ENCODE data around the gene SLC35E4. TPM values are rescaled to one million over a fixed set of nuclear protein-coding genes. Genes with fewer than 3 reads are reported as not detected.

SLC35E4 gene
- total and polyA plus RNA-seq, 3 donors from 2014 or later = 11.6 to 35.9 (median 11.6) TPM

- no peaks in the 10 kb centered on the region for H3K4me1 ChIP-seq
- TF ChIP-seq CTCF (IDR thresholded peaks at IDR 0.05) = no peak
- TF ChIP-seq POLR2A (IDR thresholded peaks at IDR 0.05) = no peak
- 68 to 73% methylated on average over 3 of the region's 3 CpGs for WGBS, 2 donors
- no peak for DNase-seq
- H3K9me3 ChIP-seq = no peaks in the 10 kb centered on the region
- H3K4me3 ChIP-seq = no peak overlapping the region
- H3K27ac ChIP-seq = no peak overlapping the region
- intact Hi-C loops (cut with DNase I; ENCODE audit: low total_unique reads) = no loop called here
- H3K36me3 ChIP-seq (ENCODE audit: low read depth, missing control alignments) = no peaks in the 10 kb centered on the region
- H3K27me3 ChIP-seq = no peaks in the 10 kb centered on the region
Measured at GRCh38 chr22:30602049-30602448, 33.5 kb upstream of the SLC35E4 start.

GRCh38 chr22:30603801-30604200, 31.8 kb upstream of the SLC35E4 start:
- Histone ChIP-seq H3K9me3 (no peaks in the 10 kb centered on the region), H3K27me3 (no peaks in the 10 kb centered on the region), H3K27ac (no peak overlapping the region), H3K36me3 (ENCODE audit: low read depth, missing control alignments) (no peaks in the 10 kb centered on the region), H3K4me3 (no peak overlapping the region), H3K4me1 (no peaks in the 10 kb centered on the region)
- TF ChIP-seq POLR2A (IDR thresholded peaks at IDR 0.05) = no peak
- TF ChIP-seq CTCF (IDR thresholded peaks at IDR 0.05) = no peak
- WGBS, 2 donors = 69 to 75% methylated on average over 3 of the region's 3 CpGs
- DNase-seq = no peak
- intact Hi-C loops (cut with DNase I; ENCODE audit: low total_unique reads) = no loop called here

- no peak for DNase-seq
- TF ChIP-seq CTCF (IDR thresholded peaks at IDR 0.05) (no peak), POLR2A (IDR thresholded peaks at IDR 0.05) (no peak)
- Histone ChIP-seq H3K27me3 (no peaks in the 10 kb centered on the region), H3K4me1 (no peaks in the 10 kb centered on the region), H3K36me3 (ENCODE audit: low read depth, missing control alignments) (no peaks in the 10 kb centered on the region), H3K27ac (no peak overlapping the region), H3K4me3 (no peak overlapping the region), H3K9me3 (no peaks in the 10 kb centered on the region)
- intact Hi-C loops (cut with DNase I; ENCODE audit: low total_unique reads) = no loop called here
- WGBS, 2 donors = 83 to 90% methylated on average over 2 of the region's 2 CpGs
Measured at GRCh38 chr22:30604723-30605122, 30.9 kb upstream of the SLC35E4 start.

- 36 to 50% methylated on average over 8 to 9 of the region's 9 CpGs for WGBS, 2 donors
- intact Hi-C loops (cut with DNase I; ENCODE audit: low total_unique reads) = no loop called here
- no peak for TF ChIP-seq POLR2A (IDR thresholded peaks at IDR 0.05)
- TF ChIP-seq CTCF (IDR thresholded peaks at IDR 0.05) = peak; percentile 53 to 67 (median 60)
- H3K4me1 ChIP-seq = no peaks in the 10 kb centered on the region
- no peaks in the 10 kb centered on the region for H3K27me3 ChIP-seq
- no peaks in the 10 kb centered on the region for H3K9me3 ChIP-seq
- H3K27ac ChIP-seq = peak overlapping the region in 1 of 2 donors; percentile 70
- peak; percentile 64 for DNase-seq
- no peak overlapping the region for H3K4me3 ChIP-seq
- no peaks in the 10 kb centered on the region for H3K36me3 ChIP-seq (ENCODE audit: low read depth, missing control alignments)
Measured at GRCh38 chr22:30605449-30606110, 30.0 kb upstream of the SLC35E4 start.
